HG03196 (cell line): ENCODE results near the gene CTNNA2.

Experiments
- ATAC-seq: cut with Tn5 transposase; IDR thresholded peaks from one replicate; pipeline ENCODE4 v1.9.1; 2021; ENCODE audit not compliant: unreplicated experiment

The CTNNA2 gene

GRCh38 chr2:80634590-80634989 is 1121.7 kb downstream of the CTNNA2 start:
- no peak for ATAC-seq

GRCh38 chr2:80638783-80639182 is 1125.9 kb downstream of the CTNNA2 start:
- ATAC-seq = no peak

DNA sequence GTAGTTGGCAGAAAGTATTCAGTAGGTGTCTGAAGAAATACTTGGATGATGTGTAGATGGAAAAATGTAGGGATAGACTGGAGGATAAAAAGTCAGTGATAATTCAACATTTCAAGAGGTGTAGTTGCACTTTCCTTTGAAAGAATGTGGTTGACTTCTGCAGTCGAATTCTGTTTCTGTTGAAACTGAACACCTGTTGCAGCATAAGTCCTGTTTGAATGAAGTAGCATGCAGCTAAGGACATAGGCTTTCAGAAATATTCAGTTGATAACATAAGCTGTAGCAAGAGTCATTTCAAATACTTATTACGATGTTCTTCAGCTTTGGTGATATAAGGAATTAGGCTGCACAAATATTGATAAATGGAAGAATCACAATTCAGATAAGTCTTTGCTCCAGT is 1129.6 kb downstream of the CTNNA2 start:
- no peak for ATAC-seq

DNA sequence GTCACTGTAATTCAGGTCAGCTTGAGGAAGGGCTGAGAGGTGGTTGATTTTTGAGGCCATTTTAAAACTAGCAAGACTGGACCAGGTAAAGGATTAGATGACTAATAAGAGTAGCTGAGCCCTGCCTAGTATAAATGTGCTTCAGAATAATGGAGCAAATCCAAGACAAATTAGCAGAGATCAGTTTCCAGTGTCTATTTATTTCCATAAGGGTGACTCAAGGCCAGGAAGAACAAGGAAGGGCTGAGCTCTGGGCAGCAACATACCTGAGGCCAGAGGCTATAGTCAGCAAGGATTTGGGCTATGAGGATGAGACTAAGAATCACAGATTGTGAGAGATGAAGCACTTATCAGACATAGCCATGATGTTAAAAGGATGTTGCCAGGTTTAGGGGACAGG is 1130.7 kb downstream of the CTNNA2 start:
- ATAC-seq = no peak

DNA sequence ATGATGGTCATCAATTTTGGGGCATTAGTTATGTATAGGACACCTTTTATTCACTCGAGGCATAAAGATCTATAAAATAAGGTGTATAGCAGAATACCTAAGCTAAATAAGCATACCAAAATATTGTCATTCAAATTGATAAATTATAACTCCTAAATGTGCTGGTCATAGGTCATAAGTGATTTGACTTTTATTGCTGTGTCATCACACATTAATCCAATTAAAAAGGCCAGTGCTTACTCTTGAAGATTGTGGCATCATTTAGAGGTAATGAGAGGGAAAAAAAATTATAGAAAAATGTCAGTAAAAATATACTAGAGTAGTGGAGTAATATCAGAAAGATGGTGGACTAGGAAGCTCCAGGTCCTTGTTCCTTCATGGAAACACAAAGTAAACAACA is 1138.6 kb downstream of the CTNNA2 start:
- ATAC-seq = no peak

GRCh38 chr2:80655265-80655664 is 1142.4 kb downstream of the CTNNA2 start:
- ATAC-seq = no peak

DNA sequence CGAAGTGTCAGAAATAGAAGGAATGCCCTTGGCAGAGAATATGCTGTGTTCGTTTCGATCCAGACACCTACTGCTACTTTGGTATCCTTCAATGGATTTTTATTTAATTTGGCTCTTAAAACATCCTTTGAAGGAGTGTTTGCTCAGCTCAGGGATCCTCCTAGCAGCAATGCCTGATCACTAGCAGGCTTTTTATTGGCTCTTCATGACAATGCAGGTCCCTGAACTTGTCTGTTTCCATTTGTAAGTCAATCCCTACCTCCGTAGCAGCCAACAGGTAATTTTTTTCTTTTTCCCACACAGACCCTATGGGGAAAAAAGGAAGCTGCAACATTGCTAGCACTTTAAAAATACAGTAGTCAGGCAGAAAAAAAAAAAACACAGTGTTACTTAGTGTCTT is 1157.9 kb downstream of the CTNNA2 start:
- no peak for ATAC-seq

DNA sequence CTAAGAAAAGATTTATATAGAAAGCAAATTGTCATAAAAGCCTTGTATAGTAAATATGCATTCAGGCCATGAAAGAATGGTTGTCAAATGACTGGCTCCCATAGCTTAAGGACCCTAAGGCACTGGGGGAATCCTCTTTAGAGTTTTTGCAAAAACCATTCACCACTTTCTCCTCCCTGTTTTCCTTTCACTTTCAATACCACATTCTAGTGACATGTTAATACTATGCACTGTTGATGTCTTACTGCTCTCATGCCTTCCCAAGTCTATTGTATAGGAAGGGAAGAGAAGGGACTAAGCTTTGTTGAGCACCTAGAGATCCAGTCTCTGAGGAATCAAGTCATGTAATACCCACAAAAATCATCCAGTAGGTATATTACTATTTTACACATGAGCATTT is 1174.7 kb downstream of the CTNNA2 start:
- ATAC-seq = no peak

DNA sequence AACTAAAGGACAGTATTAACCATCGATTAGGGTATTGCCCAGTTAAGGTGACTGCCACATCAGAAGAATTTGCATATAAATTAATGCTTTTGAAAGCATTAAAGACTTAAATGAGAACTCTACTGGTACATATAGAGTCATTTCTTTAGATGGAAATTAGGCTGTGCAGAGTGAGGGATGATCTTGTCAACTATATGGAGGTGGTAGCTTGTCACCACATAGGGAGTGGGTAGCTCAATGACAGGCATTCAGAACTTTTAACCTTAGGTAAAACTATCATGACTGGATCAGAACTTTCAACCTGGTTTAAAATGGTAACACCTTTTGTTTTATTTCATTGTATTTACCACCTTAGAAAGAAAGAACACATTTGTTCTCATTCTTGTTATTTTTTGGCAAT is 1176.3 kb downstream of the CTNNA2 start:
- ATAC-seq = no peak
